ENCODE results near the gene RPS19BP1.
"Not testable (repeated sequence)": the region's sequence is repeated elsewhere in the genome, so short reads cannot be mapped to it uniquely, and the experiment has no call there.

Gene RPS19BP1

GRCh38 chr22:39527481-39527961 is 5.0 kb downstream of the RPS19BP1 start:
- no peak for DNase-seq

- no peak for DNase-seq
Measured at GRCh38 chr22:39526736-39527171, 5.8 kb downstream of the RPS19BP1 start.

- DNase-seq = no peak
Measured at GRCh38 chr22:39525658-39525975, 6.9 kb downstream of the RPS19BP1 start.

- no peak for DNase-seq
Measured at GRCh38 chr22:39524753-39525657, 7.5 kb downstream of the RPS19BP1 start.

- no peak for DNase-seq
Measured at GRCh38 chr22:39524089-39524752, 8.3 kb downstream of the RPS19BP1 start.

GRCh38 chr22:39522567-39523300 is 9.8 kb downstream of the RPS19BP1 start:
- DNase-seq = peak; percentile 52

- not testable (repeated sequence) for DNase-seq
Measured at GRCh38 chr22:39522091-39522490, 10.5 kb downstream of the RPS19BP1 start.

- DNase-seq = not testable (repeated sequence)
Measured at GRCh38 chr22:39521106-39521885, 11.3 kb downstream of the RPS19BP1 start.

- peak; percentile 86 for DNase-seq
Measured at GRCh38 chr22:39520226-39521105, 12.1 kb downstream of the RPS19BP1 start, which contains the start of gene ATF4. Gene ATF4 (plus strand): TSS chr22:39520562. CDS start chr22:39521446, 884 bp downstream.

GRCh38 chr22:39519681-39520225 is 12.8 kb downstream of the RPS19BP1 start:
- DNase-seq = peak; percentile 97

GRCh38 chr22:39518996-39519680 is 13.4 kb downstream of the RPS19BP1 start:
- peak; percentile 39 for DNase-seq

GRCh38 chr22:39518144-39518786 is 14.3 kb downstream of the RPS19BP1 start:
- no peak for DNase-seq

- DNase-seq = no peak
Measured at GRCh38 chr22:39517470-39517869, 15.1 kb downstream of the RPS19BP1 start.

GRCh38 chr22:39515266-39516050 is 17.1 kb downstream of the RPS19BP1 start:
- DNase-seq = no peak

- no peak for DNase-seq
Measured at GRCh38 chr22:39514373-39514973, 18.1 kb downstream of the RPS19BP1 start.

GRCh38 chr22:39513791-39514190 is 18.8 kb downstream of the RPS19BP1 start:
- DNase-seq = no peak

- DNase-seq = no peak
Measured at GRCh38 chr22:39512026-39512425, 20.5 kb downstream of the RPS19BP1 start.

GRCh38 chr22:39511226-39511625 is 21.3 kb downstream of the RPS19BP1 start:
- DNase-seq = no peak
